GM18873 (cell line): Measurements from ENCODE around the gene MOG.
"Not testable (repeated sequence)": the region's sequence is repeated elsewhere in the genome, so short reads cannot be mapped to it uniquely, and the experiment has no call there.

Experiments
- ATAC-seq: cut with Tn5 transposase; IDR thresholded peaks from one replicate; pipeline ENCODE4 v1.9.1; 2021; ENCODE audit warnings: mild to moderate bottlenecking, moderate library complexity, moderate number of reproducible peaks; ENCODE audit not compliant: unreplicated experiment, low FRiP score

Gene MOG

DNA sequence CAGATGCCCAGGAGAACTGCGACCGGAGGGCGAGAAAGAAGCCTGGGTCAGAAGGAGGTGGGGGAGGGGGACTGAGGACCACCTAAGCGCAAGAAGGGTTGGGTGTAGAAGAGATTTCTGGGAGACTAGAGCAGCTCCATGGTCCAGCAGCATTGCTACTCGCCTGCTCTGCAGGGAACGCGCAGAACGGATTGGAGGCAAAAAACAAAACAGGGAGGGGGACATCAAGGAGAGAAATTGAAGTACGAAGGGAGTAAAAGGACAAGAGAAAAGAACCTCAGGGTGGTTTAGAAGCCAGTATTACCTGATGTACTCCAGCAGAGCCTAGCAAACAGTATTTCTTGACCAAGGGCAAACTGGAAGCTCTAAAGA is 23.4 kb upstream of the MOG start:
- no peak for ATAC-seq

DNA sequence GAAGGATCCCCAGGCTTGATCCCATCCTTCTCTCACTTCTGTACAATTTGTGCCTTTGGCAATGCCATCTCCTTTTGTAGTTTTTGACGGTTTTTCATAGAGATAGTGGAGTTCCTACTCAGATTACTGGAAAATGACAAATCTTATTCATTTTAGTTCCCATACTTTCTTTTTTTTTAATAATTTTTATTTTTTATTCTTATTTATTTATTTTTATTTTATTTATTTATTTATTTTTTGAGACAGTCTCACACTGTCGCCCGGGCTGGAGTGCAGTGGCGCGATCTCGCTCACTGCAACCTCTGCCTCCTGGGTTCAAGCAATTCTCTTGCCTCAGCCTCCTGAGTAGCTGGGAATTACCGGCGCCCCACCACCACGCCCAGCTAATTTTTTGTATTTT is 19.6 kb upstream of the MOG start:
- ATAC-seq: no peak

DNA sequence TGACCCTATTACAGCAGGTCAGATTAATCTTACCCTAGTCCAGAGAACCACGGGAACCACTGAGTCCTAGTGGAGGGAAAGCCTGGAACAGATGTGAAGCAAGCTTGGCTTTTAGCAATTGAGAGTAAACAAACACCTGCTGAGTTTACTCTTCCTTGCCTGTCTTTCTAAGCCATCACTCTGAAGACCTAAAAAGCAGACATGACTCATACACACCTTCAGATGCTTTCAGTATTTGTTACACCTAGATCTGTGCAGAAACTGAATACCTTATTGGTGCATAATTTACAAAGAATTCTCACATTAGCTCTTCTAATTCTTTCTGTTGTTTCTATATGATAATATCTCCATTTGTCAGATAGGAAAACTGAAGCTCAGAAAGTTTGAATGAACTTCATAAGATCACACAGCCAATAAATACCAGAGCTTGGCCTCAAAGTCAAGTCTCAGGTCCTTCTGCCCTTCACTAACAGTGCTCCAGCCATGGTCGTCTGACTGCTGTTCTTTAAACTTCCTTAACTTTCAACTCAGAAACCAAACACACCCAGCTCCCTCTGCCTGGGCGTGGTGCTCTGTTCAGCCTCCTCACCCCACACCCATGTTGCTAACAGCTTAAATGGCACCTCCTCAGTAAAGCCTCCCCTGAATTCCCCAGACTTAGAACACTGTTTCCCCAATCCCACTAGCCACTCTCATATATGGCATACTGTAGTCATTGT is 15.3 kb upstream of the MOG start:
- ATAC-seq: no peak

DNA sequence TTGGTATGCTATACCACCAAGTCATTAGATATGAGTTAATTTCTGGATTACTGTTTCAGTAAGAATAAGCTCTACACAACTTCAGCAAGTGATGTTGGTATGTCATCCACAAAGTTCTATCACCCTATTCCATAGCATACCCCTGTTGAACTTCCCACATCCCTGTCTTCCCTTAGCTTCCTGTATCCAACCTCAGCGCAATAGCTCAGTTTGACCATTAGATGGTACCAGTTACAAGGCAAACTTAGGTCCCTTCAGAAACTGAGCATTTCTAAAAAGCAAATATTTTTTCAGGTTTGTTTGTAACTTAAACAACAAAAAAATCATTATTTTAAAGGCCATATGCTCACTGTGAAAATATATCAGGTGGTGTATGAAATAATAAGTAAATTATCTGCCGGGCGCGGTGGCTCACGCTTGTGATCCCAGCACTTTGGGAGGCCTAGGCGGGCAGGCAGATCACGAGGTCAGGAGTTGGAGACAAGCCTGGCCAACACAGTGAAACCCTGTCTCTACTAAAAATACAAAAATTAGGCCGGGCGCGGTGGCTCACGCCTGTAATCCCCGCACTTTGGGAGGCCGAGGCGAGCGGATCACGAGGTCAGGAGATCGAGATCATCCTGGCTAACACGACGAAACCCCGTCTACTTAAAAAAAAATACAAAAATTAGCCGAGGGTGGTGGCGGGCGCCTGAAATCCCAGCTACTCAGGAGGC is 8.8 kb upstream of the MOG start:
- no peak for ATAC-seq

DNA sequence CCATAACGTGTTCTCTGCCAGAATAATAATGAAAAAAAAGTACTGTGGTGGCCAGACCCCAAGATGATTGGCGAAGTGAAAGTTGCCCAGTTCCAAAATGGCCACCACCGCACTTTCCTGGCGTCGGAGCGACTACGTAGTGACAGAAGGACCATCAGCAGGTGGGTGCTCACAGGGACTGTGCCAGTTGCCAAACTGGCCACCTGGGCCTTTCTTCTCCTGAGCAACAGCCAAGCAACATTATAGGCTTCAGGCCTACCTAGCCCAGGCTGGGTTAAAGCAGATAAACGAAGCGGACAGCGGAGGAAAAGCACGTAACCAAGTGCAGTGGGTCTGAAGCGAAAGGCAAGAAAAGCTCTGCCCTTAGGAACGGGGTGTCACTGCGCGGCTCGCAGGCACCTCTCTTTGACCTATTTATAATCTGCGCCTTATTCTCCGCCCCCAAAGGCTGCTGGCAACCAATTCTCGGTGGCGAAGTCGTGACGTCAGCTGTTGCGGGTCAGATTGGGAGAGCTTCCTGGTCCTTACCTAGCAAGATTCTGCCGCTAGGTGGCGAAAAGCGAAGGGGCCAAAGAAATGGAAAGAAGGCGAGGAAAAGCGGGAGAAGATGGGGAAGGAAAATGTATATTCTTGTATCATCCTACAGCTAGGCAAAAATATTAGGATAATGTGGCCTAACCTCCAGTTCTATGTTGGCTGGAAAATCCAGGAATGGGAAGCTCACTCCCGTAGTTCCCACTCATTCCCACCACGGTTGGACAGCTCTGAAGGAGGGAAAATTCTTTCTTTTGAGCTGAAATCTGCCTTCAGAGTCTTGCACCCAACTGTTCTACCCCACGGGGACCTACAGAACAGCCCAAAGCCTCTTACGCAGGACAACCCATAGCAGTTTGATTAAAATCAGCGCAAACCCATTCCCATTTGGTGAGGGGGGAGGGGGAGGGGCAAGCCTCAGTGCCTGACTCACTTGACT is 6.9 kb upstream of the MOG start:
- peak; percentile 95 for ATAC-seq

DNA sequence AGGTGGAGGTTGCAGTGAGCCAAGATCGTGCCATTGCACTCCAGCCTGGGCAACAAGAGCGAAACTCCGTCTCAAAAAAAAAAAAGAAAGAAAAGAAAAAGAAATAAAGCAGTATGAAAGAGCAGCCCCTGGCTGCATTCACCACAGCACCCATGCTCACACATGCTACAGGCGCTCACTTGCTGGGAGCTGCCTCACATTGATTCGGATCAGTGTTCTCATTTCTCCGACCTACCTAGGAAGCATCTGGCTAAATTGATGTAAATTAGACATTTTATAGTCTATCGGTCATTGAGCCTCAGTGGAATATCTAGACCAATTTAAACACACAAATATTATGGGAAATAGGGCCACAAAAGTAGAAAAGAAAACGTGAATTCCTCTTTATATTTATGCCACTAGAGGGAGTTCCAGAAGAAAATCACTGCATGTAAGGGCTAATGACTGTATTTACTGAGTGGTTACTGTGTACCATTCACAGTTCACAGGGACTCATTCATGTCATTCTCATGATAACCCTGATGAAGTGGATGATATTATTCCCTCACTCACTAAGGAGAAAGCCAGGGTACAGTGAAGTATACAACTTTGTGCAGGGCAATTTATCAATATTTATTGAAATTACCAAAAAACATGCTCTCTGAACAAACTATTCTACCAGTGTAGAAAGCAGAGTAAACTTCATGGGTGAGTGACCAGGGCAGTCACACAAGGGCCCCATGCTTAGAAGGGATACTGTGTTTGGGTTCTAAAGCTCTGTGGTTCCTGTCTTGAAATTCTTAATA is 5.3 kb upstream of the MOG start:
- ATAC-seq: no peak

DNA sequence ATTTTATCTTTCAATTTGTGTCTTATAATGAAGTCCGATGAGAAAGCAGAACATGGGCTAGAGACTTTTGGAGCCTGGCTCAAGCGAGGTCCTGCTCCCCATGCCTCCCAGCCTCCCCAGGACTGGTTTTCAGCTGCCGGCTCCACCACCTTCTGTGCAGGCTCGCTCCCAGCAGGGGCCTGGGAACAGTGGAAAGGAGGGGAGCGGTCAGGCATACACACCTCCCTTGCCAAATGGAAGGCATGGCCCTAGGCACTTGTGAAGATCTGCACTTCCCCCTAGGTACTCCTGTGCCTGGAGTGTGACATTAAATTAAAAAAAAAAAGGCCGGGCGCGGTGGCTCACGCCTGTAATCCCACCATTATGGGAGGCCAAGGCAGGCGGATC is 4.7 kb upstream of the MOG start:
- no peak for ATAC-seq

DNA sequence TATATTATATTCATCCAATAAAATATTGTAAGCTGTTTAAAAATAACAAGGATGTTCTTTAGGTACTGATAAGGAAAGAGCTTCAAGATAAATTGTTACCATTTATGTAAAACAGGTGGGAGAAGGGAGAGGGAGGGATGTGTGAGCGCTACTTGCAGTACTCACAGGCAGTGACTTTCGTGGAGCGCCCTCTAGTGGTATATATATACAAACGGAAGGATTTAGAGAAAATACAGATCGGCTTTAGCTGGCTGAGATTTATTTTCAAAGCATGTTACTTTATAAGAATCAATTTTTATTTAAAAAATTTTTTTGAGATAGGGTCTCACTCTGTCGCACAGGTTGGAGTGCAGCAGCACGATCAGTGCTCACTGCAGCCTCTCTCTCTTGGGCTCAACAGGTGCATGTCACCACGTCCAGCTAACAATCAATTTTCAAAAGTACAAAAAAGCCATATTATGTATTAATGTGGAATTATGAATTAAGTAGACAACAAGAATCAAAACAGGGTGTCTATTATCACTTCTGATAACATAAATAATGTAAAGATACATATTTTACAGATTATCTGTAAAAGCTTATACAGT is 3.3 kb upstream of the MOG start:
- ATAC-seq: no peak

DNA sequence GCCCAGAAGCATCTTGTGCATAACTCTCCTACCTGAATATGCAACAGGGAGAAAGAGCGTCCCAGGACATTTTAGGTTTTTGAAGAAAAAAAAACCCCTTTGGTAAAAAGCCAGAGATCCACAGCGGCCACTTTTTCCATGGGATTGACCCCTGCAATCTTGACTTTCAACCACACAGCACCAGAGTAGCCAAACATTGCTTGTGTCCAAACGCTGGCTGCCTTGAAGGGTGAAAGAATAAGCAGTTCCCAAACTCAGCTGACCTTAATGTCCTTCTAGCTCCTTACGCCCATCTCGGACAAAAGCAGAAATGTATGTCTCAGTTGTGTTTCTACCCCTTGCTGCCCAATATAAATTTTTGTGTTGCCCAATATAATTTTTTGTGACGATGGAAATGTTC is 1.2 kb upstream of the MOG start:
- no peak for ATAC-seq

DNA sequence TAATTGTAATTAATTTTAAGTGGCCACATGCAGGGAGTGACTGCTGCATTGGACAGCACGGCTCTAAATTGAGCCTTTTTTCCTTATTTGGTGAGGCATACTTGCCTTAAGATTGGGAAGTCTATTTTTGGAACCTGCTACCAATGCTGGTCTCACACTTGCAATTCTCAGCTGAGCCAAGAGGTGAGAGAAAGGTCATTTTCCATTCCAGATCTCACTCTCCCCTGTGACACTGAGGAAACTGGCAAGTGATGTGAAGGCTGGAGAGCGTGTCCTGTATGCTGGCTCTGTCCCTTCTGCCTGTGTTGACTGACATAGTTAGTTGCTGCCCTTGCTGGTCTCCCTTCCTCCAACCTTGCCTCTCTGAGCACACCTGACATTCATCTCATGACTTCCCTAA is 735 bp upstream of the MOG start:
- ATAC-seq: no peak

DNA sequence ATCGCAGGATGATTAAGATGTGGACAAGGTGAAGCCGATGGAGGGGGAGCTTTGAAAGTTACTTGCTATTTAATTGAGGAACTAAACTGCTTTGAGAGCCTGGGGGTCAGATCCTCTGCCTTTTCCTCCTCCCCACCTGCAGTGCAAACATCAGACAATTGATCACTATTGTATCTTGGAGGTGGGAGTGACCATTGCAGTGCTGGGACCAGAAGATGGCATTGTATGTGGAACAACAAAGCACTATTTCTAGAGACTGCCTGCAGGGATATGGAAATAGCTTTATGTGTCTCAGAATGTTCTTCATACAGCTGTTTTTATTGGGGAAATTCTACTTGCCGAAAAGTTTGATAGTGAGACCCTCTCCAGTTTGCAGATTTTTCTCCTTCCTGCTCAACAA is 4.2 kb downstream of the MOG start:
- no peak for ATAC-seq

DNA sequence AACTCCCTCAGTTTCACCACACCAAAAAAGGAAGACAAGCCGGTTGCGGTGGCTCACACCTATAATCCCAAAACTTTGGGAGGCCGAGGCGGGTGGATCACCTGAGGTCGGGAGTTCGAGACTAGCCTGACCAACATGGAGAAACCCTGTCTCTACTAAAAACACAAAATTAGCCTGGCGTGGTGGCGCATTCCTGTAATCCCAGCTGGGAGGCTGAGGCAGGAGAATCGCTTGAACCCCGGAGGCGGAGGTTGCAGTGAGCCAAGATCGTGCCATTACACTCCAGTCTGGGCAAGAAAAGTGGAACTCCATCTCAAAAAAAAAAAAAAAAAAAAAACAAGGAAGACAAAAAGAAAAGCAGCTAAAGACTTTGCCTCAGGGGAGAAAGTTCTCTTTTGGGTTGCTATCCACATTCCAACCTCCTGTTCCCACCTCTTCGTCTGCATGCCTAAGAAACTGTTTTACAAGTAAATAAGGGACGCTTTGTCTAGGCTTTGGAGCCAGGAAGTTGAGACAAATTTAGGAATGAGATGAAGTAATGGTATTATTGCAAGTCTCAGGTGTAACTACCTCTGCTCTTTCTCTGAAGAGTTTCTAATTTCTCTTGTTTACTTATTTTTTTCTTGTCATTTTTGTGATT is 4.7 kb downstream of the MOG start:
- not testable (repeated sequence) for ATAC-seq

DNA sequence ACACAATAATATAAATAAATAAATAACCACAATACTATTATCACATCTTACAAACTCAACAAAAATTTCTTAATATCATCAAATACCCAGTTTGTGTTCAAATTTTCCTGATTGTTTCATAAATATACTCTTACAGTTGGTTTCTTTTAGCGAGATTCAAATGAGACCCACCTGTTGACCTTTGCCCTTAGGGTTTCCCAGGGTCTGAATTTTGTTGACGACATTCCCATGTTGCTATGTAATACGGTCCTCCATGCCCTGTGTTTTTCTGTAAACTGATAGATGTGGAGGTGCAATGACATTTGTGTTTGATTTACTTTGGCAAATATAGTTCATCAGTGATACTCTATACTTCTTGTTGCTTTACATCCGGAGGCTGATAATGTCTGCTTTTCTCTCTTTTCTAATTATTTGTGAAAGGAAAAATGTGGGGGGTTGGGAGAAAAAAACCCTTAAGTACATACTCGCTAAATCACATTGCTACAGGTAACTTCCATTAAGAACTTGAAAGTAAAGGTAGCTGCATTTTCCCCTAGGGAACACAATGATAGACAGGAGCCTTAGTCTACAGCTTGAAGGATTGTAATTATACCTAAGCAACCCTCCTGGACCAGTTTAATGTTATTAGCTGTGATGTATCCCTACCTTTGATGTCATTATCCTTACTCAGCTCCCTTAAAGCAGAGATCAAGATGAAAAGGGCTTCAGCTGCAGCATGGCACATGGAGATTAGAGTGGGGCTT is 6.6 kb downstream of the MOG start:
- ATAC-seq: no peak

DNA sequence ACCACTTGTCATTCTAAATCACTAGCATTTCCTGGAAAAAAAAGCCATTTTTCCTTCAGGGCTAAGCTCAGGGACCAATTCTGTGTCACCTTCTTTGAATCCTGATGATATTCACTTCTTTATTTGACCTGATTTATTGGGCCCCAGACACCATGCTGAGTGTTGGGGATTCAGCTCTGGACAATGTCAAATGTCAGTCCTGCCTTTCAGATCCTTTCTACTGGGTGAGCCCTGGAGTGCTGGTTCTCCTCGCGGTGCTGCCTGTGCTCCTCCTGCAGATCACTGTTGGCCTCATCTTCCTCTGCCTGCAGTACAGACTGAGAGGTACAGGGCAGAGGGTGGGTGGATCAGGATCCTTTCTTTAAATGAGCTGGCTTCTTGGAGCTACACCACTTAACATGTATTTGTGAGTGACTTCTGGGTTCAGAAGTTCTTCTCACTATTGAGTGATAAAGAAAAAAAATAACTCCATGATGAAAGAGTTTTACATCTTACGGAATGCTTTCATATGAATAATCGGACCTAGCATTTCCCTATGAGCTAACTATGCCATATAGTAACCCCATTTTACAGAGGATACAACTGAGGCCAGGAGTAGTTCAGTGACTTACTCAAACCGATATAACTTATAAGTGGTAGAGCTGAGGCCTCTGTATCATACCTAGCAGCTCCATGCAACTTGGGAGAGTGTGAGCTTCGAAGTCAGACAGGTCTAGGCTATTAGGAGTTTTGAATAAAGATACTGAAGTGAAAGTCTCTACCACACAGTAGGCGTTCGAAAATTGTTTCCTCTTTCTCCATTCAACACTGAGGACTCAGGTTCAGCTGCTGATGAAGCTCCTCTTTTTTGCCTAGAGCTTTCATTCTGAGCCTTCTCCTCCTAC is 9.3 kb downstream of the MOG start:
- no peak for ATAC-seq

DNA sequence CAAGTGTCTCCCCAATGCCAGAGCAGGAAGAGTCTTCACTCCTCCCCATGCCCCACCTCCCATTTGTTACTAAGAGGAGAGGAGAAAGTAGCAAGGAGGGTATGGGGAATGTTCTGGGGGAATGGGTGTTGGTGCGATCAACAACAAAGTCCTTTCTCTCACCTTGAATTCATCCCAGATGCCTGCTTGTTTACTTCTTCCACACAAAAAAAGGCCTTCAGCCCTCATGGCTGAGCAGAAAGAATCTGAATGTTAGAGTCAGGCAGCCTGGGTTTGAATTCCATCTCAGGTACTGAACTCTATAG is 9.9 kb downstream of the MOG start:
- ATAC-seq: no peak

DNA sequence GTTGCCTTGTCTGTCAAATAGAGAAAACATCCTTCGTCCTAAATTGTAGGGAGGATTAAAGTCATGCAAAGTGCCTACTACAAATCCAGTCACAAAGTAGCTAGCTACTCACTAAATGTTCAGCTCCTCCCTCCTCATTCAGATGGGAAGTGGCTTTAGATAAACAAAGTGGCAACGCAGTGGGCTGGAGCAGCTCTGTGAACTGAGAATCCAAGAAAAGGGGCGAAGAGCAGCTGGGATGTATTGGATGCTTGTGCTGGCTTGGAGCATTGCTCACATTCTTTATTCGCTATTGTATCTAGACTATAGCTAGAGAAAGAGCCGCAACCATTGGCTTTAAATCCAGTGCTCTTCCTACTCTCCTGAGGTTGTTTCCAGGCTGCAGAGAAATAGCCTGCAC is 10.3 kb downstream of the MOG start:
- no peak for ATAC-seq

DNA sequence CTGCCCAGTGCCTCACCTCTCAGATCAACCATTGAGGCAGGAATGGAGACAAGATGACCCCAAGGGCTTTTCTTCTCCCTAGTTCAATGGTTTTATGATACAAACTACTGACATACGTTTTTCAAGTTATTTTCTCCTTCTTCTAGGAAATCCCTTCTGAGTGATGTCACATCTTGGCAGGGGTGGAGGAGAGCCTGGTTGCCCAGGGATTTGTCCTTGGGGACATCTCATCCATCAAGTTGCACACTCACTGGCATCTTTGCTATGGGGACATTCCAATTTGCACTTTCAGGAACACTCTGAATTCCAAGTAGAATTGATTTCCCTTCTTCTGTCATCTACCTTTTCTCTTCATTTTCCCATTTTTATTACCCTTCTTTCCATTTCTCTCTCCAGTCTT is 14.1 kb downstream of the MOG start:
- ATAC-seq: no peak

DNA sequence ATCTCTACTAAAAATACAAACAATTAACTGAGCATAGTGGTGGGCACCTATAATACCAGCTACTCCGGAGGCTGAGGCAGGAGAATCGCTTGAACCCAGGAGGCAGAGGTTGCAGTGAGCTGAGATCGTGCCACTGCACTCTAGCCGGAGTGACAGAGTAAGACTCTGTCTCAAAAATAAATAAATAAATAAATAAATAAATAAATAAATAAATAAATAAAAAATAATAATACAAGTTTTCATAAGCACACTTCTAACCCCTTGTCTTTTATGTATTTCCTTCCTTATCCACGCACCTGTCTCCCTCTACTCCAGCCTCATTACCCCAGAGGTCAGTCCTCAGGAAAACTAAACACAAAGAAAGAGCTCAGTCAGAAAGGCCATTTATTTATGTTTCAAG is 15.2 kb downstream of the MOG start:
- ATAC-seq: not testable (repeated sequence)
